Measurements from ENCODE around the gene HSPA2.
"Not testable (repeated sequence)": the region's sequence is repeated elsewhere in the genome, so short reads cannot be mapped to it uniquely, and the experiment has no call there.

Gene HSPA2

DNA sequence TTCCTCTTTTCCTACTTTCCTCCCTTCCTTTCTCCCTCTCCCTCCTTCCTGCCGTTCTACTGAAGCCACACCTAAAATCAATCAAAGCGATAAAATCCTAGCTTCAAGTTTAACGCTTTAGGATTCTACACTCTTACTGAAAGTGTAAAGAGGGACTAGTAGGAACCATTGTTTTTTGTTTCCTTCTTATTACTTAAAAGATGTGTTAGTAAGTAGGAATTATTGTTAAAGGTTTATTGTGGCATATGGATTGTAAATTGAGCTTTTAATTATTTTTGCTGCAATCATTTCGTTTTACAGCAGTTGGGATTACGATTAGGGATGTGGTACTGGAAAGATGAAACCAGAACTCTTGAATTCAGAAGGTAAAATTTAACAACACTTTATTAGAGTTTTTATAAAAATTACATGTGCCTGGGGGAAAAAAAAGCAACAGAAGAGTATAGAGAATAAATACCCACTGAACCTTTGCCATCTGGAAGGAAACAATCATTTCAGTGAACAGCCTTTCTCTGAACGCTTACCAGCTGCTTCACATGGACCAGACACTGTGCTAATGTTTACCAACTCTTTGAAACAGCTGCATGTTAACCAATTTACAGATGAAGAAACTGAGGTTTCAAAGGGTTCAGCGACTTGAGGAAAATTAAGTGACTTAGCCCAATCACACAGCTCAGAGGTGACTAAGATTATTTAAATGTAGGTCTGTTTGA, 10.2 kb downstream of the HSPA2 start:
- Mint-ChIP-seq H3K27me3 (peaks cover 18% of the 10 kb centered on the region), H3K9me3 (no peaks in the 10 kb centered on the region), H3K36me3 (ENCODE audit: insufficient read depth) (peaks cover 2% of the 10 kb centered on the region), H3K27ac (ENCODE audit: low read depth) (no peak overlapping the region), H3K4me1 (peaks cover 14% of the 10 kb centered on the region), H3K4me3 (peak overlapping the region; percentile 38)
- no peak for DNase-seq (ENCODE audit: low spot score in 2 of 2)
- ATAC-seq (replicated peaks; ENCODE audit: extremely low read depth, poor library complexity, severe bottlenecking) = no peak

GRCh38 chr14:64554556-64554955, 14.0 kb downstream of the HSPA2 start:
- no peaks in the 10 kb centered on the region for H3K9me3 Mint-ChIP-seq
- peaks cover 7% of the 10 kb centered on the region for H3K4me1 Mint-ChIP-seq
- no peak overlapping the region for H3K4me3 Mint-ChIP-seq
- no peak overlapping the region for H3K27ac Mint-ChIP-seq (ENCODE audit: low read depth)
- peaks cover 2% of the 10 kb centered on the region for H3K36me3 Mint-ChIP-seq (ENCODE audit: insufficient read depth)
- peaks cover 18% of the 10 kb centered on the region for H3K27me3 Mint-ChIP-seq
- DNase-seq (ENCODE audit: low spot score in 2 of 2) (no peak), ATAC-seq (replicated peaks; ENCODE audit: extremely low read depth, poor library complexity, severe bottlenecking) (no peak)

- H3K27ac Mint-ChIP-seq (ENCODE audit: low read depth) = no peak overlapping the region
- no peaks in the 10 kb centered on the region for H3K36me3 Mint-ChIP-seq (ENCODE audit: insufficient read depth)
- H3K4me3 Mint-ChIP-seq = no peak overlapping the region
- H3K4me1 Mint-ChIP-seq = no peaks in the 10 kb centered on the region
- H3K9me3 Mint-ChIP-seq = no peaks in the 10 kb centered on the region
- peaks cover 9% of the 10 kb centered on the region for H3K27me3 Mint-ChIP-seq
- ATAC-seq (replicated peaks; ENCODE audit: extremely low read depth, poor library complexity, severe bottlenecking) (no peak), DNase-seq (ENCODE audit: low spot score in 2 of 2) (no peak)
These were observed 16.0 kb downstream of the HSPA2 start for GRCh38 chr14:64556526-64556925.

DNA sequence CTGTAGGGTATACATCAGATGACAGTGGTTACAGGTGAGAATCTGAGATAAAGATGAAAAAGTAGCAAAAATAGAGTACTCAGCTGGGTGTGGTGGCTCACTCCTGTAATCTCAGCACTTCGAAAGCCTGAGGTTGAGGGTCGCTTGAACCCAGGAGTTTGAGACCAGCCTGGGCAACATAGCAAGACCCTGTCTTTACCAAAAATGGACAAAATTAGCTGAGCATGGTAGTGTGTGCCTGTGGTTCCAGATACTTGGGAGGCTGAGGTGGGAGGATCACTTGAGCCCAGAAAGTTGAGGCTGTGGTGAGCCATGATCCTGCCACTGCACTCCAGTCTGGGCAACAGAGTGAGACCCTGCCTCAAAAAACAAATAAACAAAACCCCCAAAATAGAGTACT, 17.7 kb downstream of the HSPA2 start:
- DNase-seq (ENCODE audit: low spot score in 2 of 2); H3K4me3 Mint-ChIP-seq; ATAC-seq (replicated peaks; ENCODE audit: extremely low read depth, poor library complexity, severe bottlenecking); H3K36me3 Mint-ChIP-seq (ENCODE audit: insufficient read depth); H3K27ac Mint-ChIP-seq (ENCODE audit: low read depth); H3K9me3 Mint-ChIP-seq; H3K27me3 Mint-ChIP-seq; H3K4me1 Mint-ChIP-seq: not testable (repeated sequence)

DNA sequence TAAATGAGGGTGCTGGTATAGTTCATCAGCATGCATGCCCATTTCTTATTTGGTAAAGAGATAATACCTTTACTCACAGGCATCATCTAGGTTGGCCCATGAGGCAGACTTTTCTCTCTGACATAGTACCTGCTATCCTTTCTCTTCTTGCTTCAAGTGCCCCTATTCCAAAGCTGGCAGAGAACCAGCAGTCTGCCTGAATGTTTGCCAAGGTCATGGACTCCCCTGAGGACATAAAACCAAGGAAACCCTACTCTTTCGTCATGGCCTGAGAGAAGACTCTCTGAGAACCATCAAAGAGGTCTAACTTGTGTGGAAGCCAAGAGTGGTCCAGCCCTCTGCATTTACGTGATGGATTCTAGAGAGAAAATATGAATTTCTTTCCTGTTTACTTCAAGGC, 21.1 kb downstream of the HSPA2 start:
- ATAC-seq (replicated peaks; ENCODE audit: extremely low read depth, poor library complexity, severe bottlenecking) = no peak
- no peak overlapping the region for H3K27ac Mint-ChIP-seq (ENCODE audit: low read depth)
- DNase-seq (ENCODE audit: low spot score in 2 of 2) = no peak
- no peak overlapping the region for H3K4me3 Mint-ChIP-seq
- no peaks in the 10 kb centered on the region for H3K4me1 Mint-ChIP-seq
- H3K9me3 Mint-ChIP-seq = no peaks in the 10 kb centered on the region
- H3K27me3 Mint-ChIP-seq = no peaks in the 10 kb centered on the region
- no peaks in the 10 kb centered on the region for H3K36me3 Mint-ChIP-seq (ENCODE audit: insufficient read depth)

- Mint-ChIP-seq H3K27me3 (no peaks in the 10 kb centered on the region), H3K36me3 (ENCODE audit: insufficient read depth) (no peaks in the 10 kb centered on the region), H3K4me3 (no peak overlapping the region), H3K27ac (ENCODE audit: low read depth) (no peak overlapping the region), H3K9me3 (no peaks in the 10 kb centered on the region), H3K4me1 (no peaks in the 10 kb centered on the region)
- DNase-seq (ENCODE audit: low spot score in 2 of 2) (no peak), ATAC-seq (replicated peaks; ENCODE audit: extremely low read depth, poor library complexity, severe bottlenecking) (no peak)
These were observed 21.9 kb downstream of the HSPA2 start for GRCh38 chr14:64562436-64562835.

GRCh38 chr14:64563696-64564095, 23.2 kb downstream of the HSPA2 start:
- DNase-seq (ENCODE audit: low spot score in 2 of 2) (no peak), ATAC-seq (replicated peaks; ENCODE audit: extremely low read depth, poor library complexity, severe bottlenecking) (no peak)
- Mint-ChIP-seq H3K4me3 (no peak overlapping the region), H3K36me3 (ENCODE audit: insufficient read depth) (no peaks in the 10 kb centered on the region), H3K4me1 (no peaks in the 10 kb centered on the region), H3K27ac (ENCODE audit: low read depth) (no peak overlapping the region), H3K27me3 (no peaks in the 10 kb centered on the region), H3K9me3 (no peaks in the 10 kb centered on the region)

- no peak for ATAC-seq (replicated peaks; ENCODE audit: extremely low read depth, poor library complexity, severe bottlenecking)
- H3K36me3 Mint-ChIP-seq (ENCODE audit: insufficient read depth) = no peaks in the 10 kb centered on the region
- no peak overlapping the region for H3K4me3 Mint-ChIP-seq
- H3K9me3 Mint-ChIP-seq = no peaks in the 10 kb centered on the region
- no peak overlapping the region for H3K27ac Mint-ChIP-seq (ENCODE audit: low read depth)
- H3K27me3 Mint-ChIP-seq = no peaks in the 10 kb centered on the region
- H3K4me1 Mint-ChIP-seq = no peaks in the 10 kb centered on the region
- no peak for DNase-seq (ENCODE audit: low spot score in 2 of 2)
These were observed 26.1 kb downstream of the HSPA2 start for GRCh38 chr14:64566651-64567122.

DNA sequence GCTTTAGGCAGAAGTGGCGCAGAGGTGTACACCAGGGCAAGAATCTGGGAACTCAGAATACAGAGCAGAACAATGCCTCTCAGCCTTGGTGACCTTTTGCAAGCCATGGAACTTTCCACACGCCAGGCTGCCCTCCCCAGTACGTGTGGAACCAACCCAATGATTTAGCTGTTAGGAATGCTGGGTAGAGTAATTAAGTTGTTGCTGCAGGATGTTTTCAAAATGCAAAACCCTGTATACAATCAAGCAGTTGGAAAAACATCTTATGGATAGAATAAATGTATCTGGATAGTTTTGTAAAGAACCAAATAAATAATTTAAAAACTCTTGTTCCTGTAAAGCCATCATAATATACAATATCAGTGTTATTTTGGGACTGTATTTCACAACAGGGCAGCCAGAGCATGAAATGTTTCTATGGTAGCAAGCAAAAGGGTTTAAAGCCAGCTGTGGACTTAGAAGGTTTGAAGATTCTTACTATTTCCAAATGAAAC, 28.6 kb downstream of the HSPA2 start:
- no peak overlapping the region for H3K4me3 Mint-ChIP-seq
- H3K9me3 Mint-ChIP-seq = no peaks in the 10 kb centered on the region
- no peak overlapping the region for H3K27ac Mint-ChIP-seq (ENCODE audit: low read depth)
- no peaks in the 10 kb centered on the region for H3K27me3 Mint-ChIP-seq
- DNase-seq (ENCODE audit: low spot score in 2 of 2) (no peak), ATAC-seq (replicated peaks; ENCODE audit: extremely low read depth, poor library complexity, severe bottlenecking) (no peak)
- H3K36me3 Mint-ChIP-seq (ENCODE audit: insufficient read depth) = no peaks in the 10 kb centered on the region
- H3K4me1 Mint-ChIP-seq = no peaks in the 10 kb centered on the region

DNA sequence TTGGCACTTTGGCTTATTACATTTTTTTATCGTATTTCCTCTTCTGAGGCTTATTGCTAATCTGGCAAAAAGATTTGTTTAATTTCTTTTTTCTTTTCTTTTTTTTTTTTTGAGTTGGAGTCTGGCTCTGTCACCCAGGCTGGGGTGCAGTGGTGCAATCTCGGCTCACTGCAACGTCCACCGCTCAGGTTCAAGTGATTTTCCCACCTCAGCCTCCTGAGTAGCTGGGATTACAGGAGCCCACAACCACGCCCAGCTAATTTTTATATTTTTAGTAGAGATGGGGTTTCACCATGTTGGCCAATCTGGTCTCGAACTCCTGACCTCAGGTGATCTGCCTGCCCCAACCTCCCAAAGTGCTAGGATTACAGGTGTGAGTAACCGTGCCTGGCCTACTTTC, 29.1 kb downstream of the HSPA2 start:
- not testable (repeated sequence) for H3K27ac Mint-ChIP-seq (ENCODE audit: low read depth); H3K4me1 Mint-ChIP-seq; H3K36me3 Mint-ChIP-seq (ENCODE audit: insufficient read depth); DNase-seq (ENCODE audit: low spot score in 2 of 2); H3K4me3 Mint-ChIP-seq; H3K27me3 Mint-ChIP-seq; H3K9me3 Mint-ChIP-seq; ATAC-seq (replicated peaks; ENCODE audit: extremely low read depth, poor library complexity, severe bottlenecking)

GRCh38 chr14:64572386-64573104, 32.0 kb downstream of the HSPA2 start:
- H3K36me3 Mint-ChIP-seq (ENCODE audit: insufficient read depth) = no peaks in the 10 kb centered on the region
- H3K9me3 Mint-ChIP-seq = no peaks in the 10 kb centered on the region
- H3K27me3 Mint-ChIP-seq = no peaks in the 10 kb centered on the region
- no peaks in the 10 kb centered on the region for H3K4me1 Mint-ChIP-seq
- no peak for DNase-seq (ENCODE audit: low spot score in 2 of 2)
- H3K4me3 Mint-ChIP-seq = no peak overlapping the region
- no peak for ATAC-seq (replicated peaks; ENCODE audit: extremely low read depth, poor library complexity, severe bottlenecking)
- no peak overlapping the region for H3K27ac Mint-ChIP-seq (ENCODE audit: low read depth)

DNA sequence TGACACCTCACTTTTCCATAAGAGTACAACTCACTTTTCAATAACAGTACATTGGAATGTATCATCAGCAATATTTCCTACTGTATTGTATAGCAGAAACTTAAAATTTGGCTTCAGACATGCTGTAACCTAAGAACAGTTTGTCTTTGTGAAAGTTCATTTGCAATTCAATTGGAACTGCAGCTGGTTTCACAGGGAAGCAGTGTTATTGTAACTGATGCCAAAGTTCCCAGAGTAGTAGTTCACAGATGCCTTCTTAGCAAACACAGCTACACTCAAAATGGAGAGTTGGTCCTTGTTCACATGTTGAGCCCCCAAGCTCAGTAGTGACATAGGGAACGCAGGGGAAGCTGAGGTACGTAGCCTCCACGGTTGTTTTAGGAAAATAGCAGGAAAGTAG, 32.6 kb downstream of the HSPA2 start:
- DNase-seq (ENCODE audit: low spot score in 2 of 2) = no peak
- Mint-ChIP-seq H3K36me3 (ENCODE audit: insufficient read depth) (no peaks in the 10 kb centered on the region), H3K9me3 (no peaks in the 10 kb centered on the region), H3K4me1 (no peaks in the 10 kb centered on the region), H3K4me3 (no peak overlapping the region), H3K27me3 (no peaks in the 10 kb centered on the region), H3K27ac (ENCODE audit: low read depth) (no peak overlapping the region)
- no peak for ATAC-seq (replicated peaks; ENCODE audit: extremely low read depth, poor library complexity, severe bottlenecking)

Data from central memory CD8-positive, alpha-beta T cell (primary cell).